HCT116 (cell line): Measurements from ENCODE around the gene PDLIM4. TPM values are rescaled to one million over a fixed set of nuclear protein-coding genes. Genes with fewer than 3 reads are reported as not detected.

Experiments used
- ATAC-seq: fragments of 200-7000 bp; cut with Tn5 transposase; 2 replicates; pipeline ENCODE4 v1.9.1; 2020; ENCODE audit warnings: mild to moderate bottlenecking, moderate library complexity
- BruUV-seq: library from RNA; stranded (reverse); fragments of 400-500 nt; replicated peaks from 2 replicates; lab custom pipeline; 2021; lab: Mats Ljungman, UMichigan
- CTCF ChIA-PET: fragments of 300-600 bp; sonication (Branson Sonifier 250); formaldehyde crosslinking; loops from one replicate; lab custom pipeline; 2021; ENCODE audit warnings: antibody characterized with exemption; lab: Charles Lee
- POLR2A ChIA-PET: fragments of 300-600, 350-600 bp; sonication (Branson Sonifier 250); formaldehyde crosslinking; loops from one replicate; lab custom pipeline; 2021; ENCODE audit warnings: antibody characterized with exemption; lab: Charles Lee
- RAD21 ChIA-PET, 2 experiments: fragments of 300-600 bp; sonication (Branson Sonifier 250); formaldehyde crosslinking; loops; one replicate each; lab custom pipeline; 2023; ENCODE audit warnings: low total read pairs in 2 of 2; ENCODE audit not compliant: uncharacterized antibody in 2 of 2, unreplicated experiment in 2 of 2, low non-redundant PET in 1 of 2; lab: Charles Lee
- DNase-seq: peaks from one replicate; pipeline ENCODE4 v3.0.0-alpha.2; 2010; ENCODE audit warnings: low read depth, low spot score
- H2AFZ ChIP-seq: fragments of 200-600 bp; shearing (Covaris generic), sonication (generic); 2 replicates; pipeline ENCODE4 v1.6.1; 2017; ENCODE audit warnings: low read depth, mixed run types, mixed read lengths, antibody characterized with exemption, low read length; ENCODE audit not compliant: poor library complexity, severe bottlenecking
- H3K27ac ChIP-seq: 2 replicates; pipeline ENCODE4 v1.5.1; 2012; ENCODE audit warnings: low read depth, low read length
- H3K27me3 ChIP-seq: fragments of 200-600 bp; sonication (generic); 2 replicates; pipeline ENCODE4 v1.6.1; 2016; ENCODE audit warnings: mixed run types, low read length, mixed read lengths; ENCODE audit not compliant: insufficient read depth
- H3K36me3 ChIP-seq, 2 experiments: fragments of 200-500 bp in 1 of 2; fragments of 200-600 bp in 1 of 2; sonication (Bioruptor generic) in 1 of 2; sonication (generic) in 1 of 2; 2 replicates each; pipeline versions ENCODE4 v1.5.1 to v1.6.1; 2014 to 2016; ENCODE audit warnings: low read length in 2 of 2, inconsistent platforms in 1 of 2, mixed read lengths in 1 of 2, mixed run types in 1 of 2; ENCODE audit not compliant: insufficient read depth in 2 of 2, control insufficient read depth in 1 of 2
- H3K4me1 ChIP-seq, 2 experiments: fragments of 200-600 bp in 1 of 2; sonication (generic) in 1 of 2; 2 replicates each; pipeline versions ENCODE4 v1.5.1 to v1.6.1; 2012 to 2017; ENCODE audit warnings: low read length in 2 of 2, inconsistent platforms in 1 of 2, mild to moderate bottlenecking in 1 of 2, mixed read lengths in 1 of 2, mixed run types in 1 of 2, moderate library complexity in 1 of 2; ENCODE audit not compliant: insufficient read depth in 2 of 2, control insufficient read depth in 1 of 2
- H3K4me2 ChIP-seq: fragments of 200-600 bp; sonication (generic); 2 replicates; pipeline ENCODE4 v1.6.1; 2017; ENCODE audit warnings: mixed run types, low read length, mixed read lengths
- H3K4me3 ChIP-seq, 2 experiments: fragments of 200-600 bp in 1 of 2; sonication (generic) in 1 of 2; replicated peaks in 1 of 2; 2 replicates each; pipeline ENCODE4 v1.5.1; 2011 to 2016; ENCODE audit warnings: low read length in 2 of 2, control low read depth in 1 of 2, low read depth in 1 of 2, mild to moderate bottlenecking in 1 of 2, mixed read lengths in 1 of 2, mixed run types in 1 of 2
- H3K79me2 ChIP-seq: fragments of 200-600 bp; sonication (generic); 2 replicates; pipeline ENCODE4 v1.6.1; 2017; ENCODE audit warnings: mild to moderate bottlenecking, mixed run types, low read length, moderate library complexity, mixed read lengths; ENCODE audit not compliant: insufficient read depth
- H3K9ac ChIP-seq: fragments of 200-600 bp; sonication (generic); 2 replicates; pipeline ENCODE4 v1.6.1; 2016; ENCODE audit warnings: low read length, mixed read lengths
- H3K9me2 ChIP-seq: fragments of 200-600 bp; sonication (generic), shearing (Covaris generic); 2 replicates; pipeline ENCODE4 v1.6.1; 2017; ENCODE audit warnings: mixed run types, mild to moderate bottlenecking, moderate library complexity; ENCODE audit not compliant: insufficient read depth
- H3K9me3 ChIP-seq, 2 experiments: fragments of 200-500 bp in 1 of 2; fragments of 200-600 bp in 1 of 2; sonication (Bioruptor generic) in 1 of 2; sonication (generic) in 1 of 2; 2 replicates each; pipeline ENCODE4 v1.6.1; 2014 to 2017; ENCODE audit warnings: low read length in 2 of 2, mixed read lengths in 2 of 2, inconsistent platforms in 1 of 2, low read depth in 1 of 2, mild to moderate bottlenecking in 1 of 2, mixed run types in 1 of 2, moderate library complexity in 1 of 2; ENCODE audit not compliant: control insufficient read depth in 1 of 2, insufficient read depth in 1 of 2
- H4K20me1 ChIP-seq: fragments of 200-600 bp; sonication (generic), shearing (Covaris generic); 2 replicates; pipeline ENCODE4 v1.6.1; 2017; ENCODE audit warnings: mixed run types, mild to moderate bottlenecking, moderate library complexity; ENCODE audit not compliant: insufficient read depth
- CBX3 ChIP-seq: IDR thresholded peaks from 2 replicates; pipeline ENCODE4 v1.6.1; 2012; ENCODE audit warnings: low read depth
- CEBPB ChIP-seq: IDR thresholded peaks from 2 replicates; pipeline ENCODE4 v1.6.1; 2012; ENCODE audit warnings: low read depth
- EGR1 ChIP-seq: IDR thresholded peaks from 2 replicates; pipeline ENCODE4 v1.6.1; 2012; ENCODE audit warnings: low read depth
- ELF1 ChIP-seq: IDR thresholded peaks from 2 replicates; pipeline ENCODE4 v1.6.1; 2012; ENCODE audit warnings: low read depth, borderline replicate concordance
- EZH2 ChIP-seq: fragments of 200-600 bp; sonication (generic); IDR thresholded peaks from 2 replicates; pipeline ENCODE4 v1.6.1; 2017; ENCODE audit warnings: antibody characterized with exemption, mixed run types
- EZH2phosphoT487 ChIP-seq: fragments of 200-600 bp; IDR thresholded peaks from 2 replicates; pipeline ENCODE4 v1.6.1; 2018; ENCODE audit warnings: antibody characterized with exemption, borderline replicate concordance
- JUND ChIP-seq: IDR thresholded peaks from 2 replicates; pipeline ENCODE4 v1.6.1; 2012
- POLR2A ChIP-seq: IDR thresholded peaks from 2 replicates; pipeline ENCODE4 v1.7.0; 2011; ENCODE audit warnings: borderline replicate concordance; ENCODE audit not compliant: insufficient read depth, insufficient read length; ENCODE audit errors: extremely low read depth
- POLR2AphosphoS5 ChIP-seq: IDR thresholded peaks from 2 replicates; pipeline ENCODE4 v1.6.1; 2011; ENCODE audit warnings: mild to moderate bottlenecking, low read depth, low read length, moderate library complexity
- RAD21 ChIP-seq: IDR thresholded peaks from 2 replicates; pipeline ENCODE4 v1.6.1; 2012; ENCODE audit warnings: low read depth, mild to moderate bottlenecking
- SIN3A ChIP-seq: IDR thresholded peaks from 2 replicates; pipeline ENCODE4 v1.6.1; 2012; ENCODE audit warnings: low read depth
- SP1 ChIP-seq: IDR thresholded peaks from 2 replicates; pipeline ENCODE4 v1.6.1; 2012; ENCODE audit warnings: low read depth
- SRF ChIP-seq: IDR thresholded peaks from 2 replicates; pipeline ENCODE4 v1.6.1; 2012; ENCODE audit warnings: low read depth
- YY1 ChIP-seq: IDR thresholded peaks from 2 replicates; pipeline ENCODE4 v1.6.1; 2011; ENCODE audit warnings: low read length, low read depth, moderate library complexity, mild to moderate bottlenecking; ENCODE audit not compliant: insufficient replicate concordance; ENCODE audit errors: extremely low read depth
- ZNF274 ChIP-seq: fragments of 200-500 bp; sonication (Bioruptor generic); IDR thresholded peaks from 2 replicates; pipeline ENCODE4 v1.6.1; 2014; ENCODE audit warnings: mild to moderate bottlenecking, low read depth, low read length, inconsistent platforms
- intact Hi-C: fragments of 100-400 bp; cut with micrococcal nuclease; formaldehyde crosslinking; loops from 2 replicates; pipeline ENCODE4 v1.10.0; 2022
- total RNA-seq: library from RNA; stranded (reverse); gene quantifications from one replicate; pipeline ENCODE4 v1.2.1, GENCODE V29; 2021; ENCODE audit not compliant: unreplicated experiment
- TF ChIP-seq, protein P1 (sequence below): IDR thresholded peaks from 2 replicates; pipeline ENCODE4 v1.6.1; 2012; ENCODE audit warnings: low read depth
- TF ChIP-seq, protein P2 (sequence below), 3 experiments: fragments of 200-600 bp in 1 of 3; sonication (generic) in 1 of 3; IDR thresholded peaks in 2 of 3; conservative IDR thresholded peaks in 1 of 3; 2 replicates each; pipeline ENCODE4 v1.5.1; 2012 to 2017; ENCODE audit warnings: low read depth in 2 of 3, low read length in 2 of 3, antibody characterized with exemption in 1 of 3, borderline replicate concordance in 1 of 3, control low read depth in 1 of 3, mild to moderate bottlenecking in 1 of 3, mixed read lengths in 1 of 3, mixed run types in 1 of 3, moderate library complexity in 1 of 3; ENCODE audit not compliant: insufficient read depth in 1 of 3
- TF ChIP-seq, protein P3 (sequence below): IDR thresholded peaks from 2 replicates; pipeline ENCODE4 v1.6.1; 2012
- TF ChIP-seq, protein P4 (sequence below): IDR thresholded peaks from 2 replicates; pipeline ENCODE4 v1.6.1; 2011; ENCODE audit warnings: mild to moderate bottlenecking, low read length, moderate library complexity; ENCODE audit not compliant: insufficient replicate concordance; ENCODE audit errors: extremely low read depth

Gene PDLIM4
- total RNA-seq, 1 experiment from 2014 or later: not detected

DNA sequence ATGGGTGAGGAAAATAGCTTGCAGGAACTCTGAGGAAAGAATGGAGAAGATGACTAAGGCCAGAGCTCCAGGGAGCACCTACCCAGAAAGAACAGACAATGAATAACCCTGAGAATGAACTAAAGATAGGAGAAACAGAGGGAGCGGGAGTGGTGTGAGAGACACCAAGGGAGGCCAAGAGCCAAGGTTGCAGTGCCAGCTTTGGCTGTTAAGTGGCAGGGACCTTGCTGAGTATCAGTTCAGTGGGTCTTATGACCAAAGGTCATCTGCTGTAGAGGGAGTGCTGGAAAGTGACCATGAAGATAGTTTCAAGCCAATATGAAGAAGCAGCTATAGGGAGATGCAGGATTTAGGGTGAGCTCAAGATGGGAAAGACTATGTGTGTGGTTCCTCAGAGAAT is 46.6 kb upstream of the PDLIM4 start:
- Histone ChIP-seq H3K4me2 (no peak overlapping the region), H4K20me1 (no peaks in the 10 kb centered on the region), H3K4me3 (no peak overlapping the region), H3K27ac (no peak overlapping the region), H3K36me3 (peaks cover 11 to 25% of the 10 kb centered on the region in 2 experiments; a peak in 3 of 4 replicates), H3K79me2 (no peaks in the 10 kb centered on the region), H3K9ac (no peak overlapping the region), H3K9me3 (no peaks in the 10 kb centered on the region)
- no TSS peak for BruUV-seq
- DNase-seq: no peak
- CTCF ChIA-PET: no interaction called here
- intact Hi-C loops: no loop called here
- RAD21 ChIA-PET: no interaction called here
- TF ChIP-seq ELF1 (no peak), EGR1 (no peak), RAD21 (no peak), EZH2 (no peak), SRF (no peak), ZNF274 (no peak), CBX3 (no peak), CEBPB (no peak), POLR2AphosphoS5 (no peak), YY1 (no peak), POLR2A (no peak), SIN3A (no peak), EZH2phosphoT487 (no peak), SP1 (no peak), JUND (no peak)
- TF ChIP-seq, protein P1, sequence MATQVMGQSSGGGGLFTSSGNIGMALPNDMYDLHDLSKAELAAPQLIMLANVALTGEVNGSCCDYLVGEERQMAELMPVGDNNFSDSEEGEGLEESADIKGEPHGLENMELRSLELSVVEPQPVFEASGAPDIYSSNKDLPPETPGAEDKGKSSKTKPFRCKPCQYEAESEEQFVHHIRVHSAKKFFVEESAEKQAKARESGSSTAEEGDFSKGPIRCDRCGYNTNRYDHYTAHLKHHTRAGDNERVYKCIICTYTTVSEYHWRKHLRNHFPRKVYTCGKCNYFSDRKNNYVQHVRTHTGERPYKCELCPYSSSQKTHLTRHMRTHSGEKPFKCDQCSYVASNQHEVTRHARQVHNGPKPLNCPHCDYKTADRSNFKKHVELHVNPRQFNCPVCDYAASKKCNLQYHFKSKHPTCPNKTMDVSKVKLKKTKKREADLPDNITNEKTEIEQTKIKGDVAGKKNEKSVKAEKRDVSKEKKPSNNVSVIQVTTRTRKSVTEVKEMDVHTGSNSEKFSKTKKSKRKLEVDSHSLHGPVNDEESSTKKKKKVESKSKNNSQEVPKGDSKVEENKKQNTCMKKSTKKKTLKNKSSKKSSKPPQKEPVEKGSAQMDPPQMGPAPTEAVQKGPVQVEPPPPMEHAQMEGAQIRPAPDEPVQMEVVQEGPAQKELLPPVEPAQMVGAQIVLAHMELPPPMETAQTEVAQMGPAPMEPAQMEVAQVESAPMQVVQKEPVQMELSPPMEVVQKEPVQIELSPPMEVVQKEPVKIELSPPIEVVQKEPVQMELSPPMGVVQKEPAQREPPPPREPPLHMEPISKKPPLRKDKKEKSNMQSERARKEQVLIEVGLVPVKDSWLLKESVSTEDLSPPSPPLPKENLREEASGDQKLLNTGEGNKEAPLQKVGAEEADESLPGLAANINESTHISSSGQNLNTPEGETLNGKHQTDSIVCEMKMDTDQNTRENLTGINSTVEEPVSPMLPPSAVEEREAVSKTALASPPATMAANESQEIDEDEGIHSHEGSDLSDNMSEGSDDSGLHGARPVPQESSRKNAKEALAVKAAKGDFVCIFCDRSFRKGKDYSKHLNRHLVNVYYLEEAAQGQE: no peak
- TF ChIP-seq, protein P2, sequence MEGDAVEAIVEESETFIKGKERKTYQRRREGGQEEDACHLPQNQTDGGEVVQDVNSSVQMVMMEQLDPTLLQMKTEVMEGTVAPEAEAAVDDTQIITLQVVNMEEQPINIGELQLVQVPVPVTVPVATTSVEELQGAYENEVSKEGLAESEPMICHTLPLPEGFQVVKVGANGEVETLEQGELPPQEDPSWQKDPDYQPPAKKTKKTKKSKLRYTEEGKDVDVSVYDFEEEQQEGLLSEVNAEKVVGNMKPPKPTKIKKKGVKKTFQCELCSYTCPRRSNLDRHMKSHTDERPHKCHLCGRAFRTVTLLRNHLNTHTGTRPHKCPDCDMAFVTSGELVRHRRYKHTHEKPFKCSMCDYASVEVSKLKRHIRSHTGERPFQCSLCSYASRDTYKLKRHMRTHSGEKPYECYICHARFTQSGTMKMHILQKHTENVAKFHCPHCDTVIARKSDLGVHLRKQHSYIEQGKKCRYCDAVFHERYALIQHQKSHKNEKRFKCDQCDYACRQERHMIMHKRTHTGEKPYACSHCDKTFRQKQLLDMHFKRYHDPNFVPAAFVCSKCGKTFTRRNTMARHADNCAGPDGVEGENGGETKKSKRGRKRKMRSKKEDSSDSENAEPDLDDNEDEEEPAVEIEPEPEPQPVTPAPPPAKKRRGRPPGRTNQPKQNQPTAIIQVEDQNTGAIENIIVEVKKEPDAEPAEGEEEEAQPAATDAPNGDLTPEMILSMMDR (IDR thresholded peaks at IDR 0.05 in 2 of 3, conservative IDR thresholded peaks at IDR 0.05 in 1 of 3; ENCODE audit: borderline replicate concordance in 1 of 3, insufficient read depth in 1 of 3, low read depth in 2 of 3, low read length in 2 of 3): no peak
- TF ChIP-seq, protein P3, sequence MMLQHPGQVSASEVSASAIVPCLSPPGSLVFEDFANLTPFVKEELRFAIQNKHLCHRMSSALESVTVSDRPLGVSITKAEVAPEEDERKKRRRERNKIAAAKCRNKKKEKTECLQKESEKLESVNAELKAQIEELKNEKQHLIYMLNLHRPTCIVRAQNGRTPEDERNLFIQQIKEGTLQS: no peak
- TF ChIP-seq, protein P4, sequence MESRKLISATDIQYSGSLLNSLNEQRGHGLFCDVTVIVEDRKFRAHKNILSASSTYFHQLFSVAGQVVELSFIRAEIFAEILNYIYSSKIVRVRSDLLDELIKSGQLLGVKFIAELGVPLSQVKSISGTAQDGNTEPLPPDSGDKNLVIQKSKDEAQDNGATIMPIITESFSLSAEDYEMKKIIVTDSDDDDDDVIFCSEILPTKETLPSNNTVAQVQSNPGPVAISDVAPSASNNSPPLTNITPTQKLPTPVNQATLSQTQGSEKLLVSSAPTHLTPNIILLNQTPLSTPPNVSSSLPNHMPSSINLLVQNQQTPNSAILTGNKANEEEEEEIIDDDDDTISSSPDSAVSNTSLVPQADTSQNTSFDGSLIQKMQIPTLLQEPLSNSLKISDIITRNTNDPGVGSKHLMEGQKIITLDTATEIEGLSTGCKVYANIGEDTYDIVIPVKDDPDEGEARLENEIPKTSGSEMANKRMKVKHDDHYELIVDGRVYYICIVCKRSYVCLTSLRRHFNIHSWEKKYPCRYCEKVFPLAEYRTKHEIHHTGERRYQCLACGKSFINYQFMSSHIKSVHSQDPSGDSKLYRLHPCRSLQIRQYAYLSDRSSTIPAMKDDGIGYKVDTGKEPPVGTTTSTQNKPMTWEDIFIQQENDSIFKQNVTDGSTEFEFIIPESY: no peak
- TF ChIP-seq, all 23 proteins: peak for 0
- H3K4me1 ChIP-seq: peaks cover 0 to 8% of the 10 kb centered on the region in 2 experiments; a peak in 2 of 4 replicates
- H3K9me2 ChIP-seq: no peaks in the 10 kb centered on the region
- H2AFZ ChIP-seq: no peak overlapping the region
- POLR2A ChIA-PET: no interaction called here
- H3K27me3 ChIP-seq: no peaks in the 10 kb centered on the region
- no peak for ATAC-seq
